HG03354 (cell line): ENCODE measurements around the gene TMEM89.

ENCODE experiments used
- ATAC-seq: cut with Tn5 transposase; IDR thresholded peaks from one replicate; pipeline ENCODE4 v1.9.1; 2021; ENCODE audit warnings: mild to moderate bottlenecking; ENCODE audit not compliant: unreplicated experiment, poor library complexity, severe bottlenecking

Gene TMEM89

DNA sequence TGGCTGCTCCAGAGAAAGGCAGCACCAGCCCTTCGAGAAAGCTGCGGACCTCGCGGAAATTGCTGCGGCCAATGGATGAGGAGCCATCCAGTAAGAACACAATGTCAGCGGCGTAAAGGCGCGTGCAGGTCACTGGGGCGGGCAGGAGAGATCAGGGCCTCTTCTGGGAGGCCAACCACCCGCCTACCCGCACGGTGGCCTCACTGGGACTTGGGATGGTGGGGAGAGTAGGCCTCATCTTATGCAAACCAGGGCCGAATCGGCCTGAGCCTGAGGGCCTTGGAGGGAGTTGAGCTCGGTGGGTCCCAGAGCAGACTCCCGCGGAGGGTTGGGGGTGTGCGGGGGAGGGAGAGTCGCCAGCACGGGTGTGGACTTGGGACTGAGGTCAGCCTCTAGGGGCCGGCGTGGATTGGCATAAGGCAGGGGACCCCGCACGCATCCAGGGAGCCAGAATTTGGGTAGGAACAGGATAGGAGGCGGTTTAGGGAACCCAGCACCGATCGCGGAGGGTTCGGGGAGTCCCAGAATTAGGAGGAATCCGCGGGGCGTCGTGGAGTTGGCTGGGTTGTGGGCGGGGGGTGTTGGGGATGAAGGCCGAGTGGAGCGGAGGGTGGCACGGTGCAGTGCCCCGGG lies 27.0 kb downstream of the TMEM89 start:
- no peak for ATAC-seq

DNA sequence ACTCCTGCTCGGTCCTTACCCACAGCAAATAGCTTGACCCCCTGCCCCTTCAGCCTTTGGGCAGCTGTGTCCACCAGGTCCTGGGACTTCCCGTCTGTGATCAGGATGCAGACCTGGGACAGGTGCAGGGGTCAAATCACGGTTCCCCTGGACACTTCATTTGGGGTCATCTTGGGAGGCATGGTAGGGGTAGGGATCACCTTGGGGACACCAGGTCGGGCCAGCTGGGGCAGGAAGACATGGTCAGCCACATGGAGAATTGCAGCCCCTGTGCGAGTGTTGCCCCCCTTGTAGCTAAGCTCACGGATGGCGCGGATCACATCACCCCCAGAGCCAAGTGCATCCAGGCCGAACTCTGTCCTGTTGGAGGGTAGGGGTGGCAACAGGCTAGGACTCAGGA lies 28.2 kb downstream of the TMEM89 start:
- ATAC-seq: no peak

DNA sequence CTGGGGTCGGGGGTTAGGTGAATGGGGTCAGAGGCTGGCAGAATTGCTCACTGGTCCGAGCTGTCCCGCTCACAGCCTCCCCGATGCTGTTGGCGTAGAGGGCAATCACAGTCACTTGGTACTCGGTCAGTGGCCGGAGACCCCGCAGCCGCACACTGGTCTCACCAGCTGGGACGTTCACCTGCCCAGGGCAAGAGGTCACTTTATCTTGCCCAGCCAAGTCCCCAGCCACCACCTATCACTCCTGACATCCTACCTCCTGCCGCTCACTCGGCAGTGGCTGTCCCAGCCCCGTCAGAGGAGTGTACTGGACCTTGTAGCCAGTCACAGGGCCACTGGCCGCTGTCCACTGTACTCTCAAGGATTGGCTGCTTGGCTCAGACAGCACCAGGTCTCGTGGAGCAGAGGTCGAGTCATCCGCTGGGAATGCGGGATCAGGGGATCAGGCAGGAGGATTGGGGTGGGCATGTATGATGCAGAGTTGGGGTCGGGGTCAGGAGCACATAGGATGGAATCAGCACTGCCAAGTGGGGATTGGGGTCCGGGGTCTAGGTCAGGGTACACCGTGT lies 29.0 kb downstream of the TMEM89 start:
- ATAC-seq: no peak

DNA sequence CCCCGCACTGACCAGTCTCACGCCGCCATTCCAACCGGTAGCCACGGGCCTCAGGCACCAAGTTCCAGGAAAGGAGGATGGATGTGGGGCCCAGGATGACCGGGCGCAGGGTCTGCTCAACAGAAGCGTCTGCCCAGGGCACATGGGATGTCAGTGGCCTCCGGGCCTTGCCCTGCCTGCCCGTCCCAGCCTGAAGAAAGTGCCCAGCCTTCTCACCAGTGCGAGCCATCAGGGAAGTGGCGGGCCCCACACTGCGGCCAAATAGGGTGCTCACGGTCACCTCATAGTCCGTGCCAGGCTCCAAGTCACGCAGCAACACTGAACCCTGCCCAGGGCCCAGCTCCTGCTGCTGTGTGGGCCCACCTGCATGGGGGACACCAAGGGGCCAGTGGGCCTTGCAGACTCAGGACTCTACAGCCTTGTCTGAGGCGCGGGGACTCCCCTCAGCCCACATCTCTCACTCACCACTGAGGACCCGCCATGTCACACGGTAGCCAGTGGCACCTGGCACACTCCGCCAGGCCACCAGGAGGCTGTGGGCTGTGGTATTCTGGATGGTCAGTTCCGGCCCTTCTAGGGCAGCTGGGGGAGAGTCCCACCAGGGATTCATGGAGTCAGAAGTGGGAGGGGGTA lies 29.6 kb downstream of the TMEM89 start:
- no peak for ATAC-seq

DNA sequence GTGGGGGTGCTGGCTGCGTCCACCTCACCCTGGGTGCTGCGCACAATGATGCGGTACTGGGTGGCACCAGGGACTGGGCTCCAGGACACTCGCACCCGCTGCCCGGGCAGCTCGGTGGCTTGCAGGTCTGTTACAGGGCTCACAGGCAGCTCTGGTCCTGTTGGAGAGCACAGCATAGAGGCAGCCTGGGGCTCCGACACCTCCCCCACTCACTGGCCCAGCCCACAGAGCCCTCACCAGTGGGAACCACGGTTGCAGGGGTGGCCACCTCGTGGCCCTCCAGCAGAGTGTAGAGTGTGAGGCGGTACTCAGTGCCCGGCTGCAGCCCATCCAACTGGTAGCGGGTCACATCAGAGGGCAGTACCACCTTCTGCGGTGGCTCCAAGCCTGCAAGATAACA lies 30.1 kb downstream of the TMEM89 start:
- ATAC-seq: no peak

DNA sequence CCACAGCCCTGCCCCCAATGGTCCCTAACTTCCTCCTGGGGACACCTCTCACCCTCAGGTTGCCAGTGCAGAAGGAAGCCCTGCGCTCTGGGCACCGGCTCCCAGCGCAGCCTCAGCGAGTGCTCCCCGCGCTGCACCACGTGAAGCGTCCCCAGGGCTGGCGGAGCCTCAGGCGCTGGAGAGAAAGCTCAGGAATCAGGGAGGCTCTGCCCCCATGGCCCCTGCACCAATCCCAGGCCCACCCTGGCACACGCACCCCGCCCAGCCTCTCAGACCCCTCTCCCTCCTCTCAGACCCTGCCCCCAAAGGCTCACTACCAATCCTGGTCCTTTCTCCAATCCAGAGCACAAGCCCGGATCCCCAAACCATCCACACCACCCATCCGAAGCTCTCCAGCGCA lies 33.3 kb downstream of the TMEM89 start:
- ATAC-seq: no peak

DNA sequence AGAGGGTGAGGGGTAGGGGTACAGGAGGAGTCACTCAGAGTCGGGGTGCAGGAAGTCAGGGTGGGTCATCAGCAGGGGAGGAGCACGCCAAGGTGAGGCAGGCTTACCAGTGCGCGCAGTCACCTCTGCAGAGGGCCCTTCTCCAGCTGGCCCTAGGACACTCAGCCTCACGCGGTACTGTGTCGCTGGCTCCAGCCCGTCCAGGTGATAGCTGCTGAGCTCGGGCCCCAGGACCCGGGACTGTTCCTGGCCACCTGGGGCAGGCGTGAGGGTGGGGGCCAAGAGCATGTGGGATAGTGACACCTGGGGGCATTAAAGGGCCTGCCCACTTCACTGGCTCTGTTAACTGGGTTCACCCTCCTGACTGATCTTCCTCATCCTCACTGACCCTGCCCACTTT lies 33.9 kb downstream of the TMEM89 start:
- ATAC-seq: no peak

DNA sequence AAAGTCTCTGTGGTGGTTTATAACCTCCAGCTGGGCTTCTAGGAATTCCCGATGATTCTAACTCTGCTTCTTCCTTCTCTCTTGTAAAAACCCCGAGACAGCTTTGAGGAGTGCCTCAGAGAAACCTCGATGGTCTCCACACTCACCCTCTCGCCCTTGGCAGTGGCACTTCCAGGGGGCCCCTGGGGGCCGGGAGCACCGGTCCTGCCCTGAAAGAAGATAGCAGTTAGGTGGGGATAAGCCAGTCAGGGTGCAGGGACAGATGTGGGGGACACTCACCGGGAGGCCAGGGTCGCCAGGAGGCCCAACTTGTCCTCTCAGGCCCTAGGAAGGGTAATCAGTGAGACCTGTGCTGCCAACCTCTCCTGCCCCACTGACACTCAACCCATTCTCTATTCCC lies 36.2 kb downstream of the TMEM89 start:
- ATAC-seq: no peak

DNA sequence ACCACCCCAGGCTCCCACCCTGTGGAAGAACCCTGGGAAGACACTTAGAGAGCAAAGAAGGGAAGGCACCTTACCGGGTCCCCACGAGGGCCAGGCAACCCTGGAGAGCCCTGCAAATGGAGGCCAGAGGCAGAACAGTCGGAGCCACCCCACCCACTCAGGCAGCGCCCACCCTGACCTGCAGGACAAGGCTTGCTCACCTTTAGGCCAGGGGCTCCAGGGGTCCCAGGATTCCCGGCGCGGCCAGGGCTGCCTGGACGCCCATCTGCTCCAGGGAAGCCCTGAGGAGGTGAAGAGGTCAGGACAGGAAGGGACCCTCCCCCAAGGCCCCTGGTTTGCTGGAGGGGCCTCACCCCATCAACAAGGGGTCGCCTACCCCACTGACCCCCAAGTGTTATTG lies 36.7 kb downstream of the TMEM89 start:
- no peak for ATAC-seq

DNA sequence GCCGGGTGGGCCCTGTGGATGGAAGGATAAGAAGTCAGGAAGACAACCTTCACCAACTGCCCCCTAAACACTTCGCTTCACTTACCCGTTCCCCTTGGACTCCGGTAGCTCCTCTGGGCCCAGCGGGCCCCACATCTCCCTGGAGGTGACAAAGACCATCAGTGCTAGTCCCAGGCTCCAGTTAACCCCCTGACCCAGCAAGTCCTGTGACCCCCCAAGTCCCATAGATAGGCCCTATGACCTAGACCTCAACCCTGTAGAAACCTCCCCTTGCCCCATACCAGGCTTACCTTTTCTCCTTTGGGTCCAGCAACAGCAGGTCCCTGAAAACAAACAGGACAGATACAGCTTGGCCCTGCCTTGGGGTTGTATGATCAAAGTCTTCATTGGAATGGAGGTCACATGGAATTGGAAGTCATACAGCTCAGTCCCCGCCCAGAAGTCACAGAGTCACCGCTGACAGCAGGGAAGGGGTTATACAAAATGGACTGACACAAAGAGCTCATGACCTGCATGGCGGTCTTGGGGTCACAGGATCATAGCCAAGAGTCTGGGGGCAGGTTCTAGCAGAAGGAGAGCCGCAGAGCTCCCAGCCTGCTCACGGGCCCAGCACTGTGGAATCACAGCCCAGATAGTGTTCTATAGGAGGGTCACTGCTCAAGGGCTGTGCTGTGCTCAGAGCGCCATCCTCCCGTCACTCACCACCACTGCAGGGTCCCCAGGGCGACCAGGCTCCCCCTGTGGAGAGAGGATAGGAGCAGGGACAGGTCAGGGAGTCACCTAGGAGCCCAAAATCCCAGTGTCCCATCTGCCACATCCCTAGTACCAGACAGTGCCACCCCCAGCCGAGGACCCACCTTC lies 39.7 kb downstream of the TMEM89 start:
- ATAC-seq: no peak

DNA sequence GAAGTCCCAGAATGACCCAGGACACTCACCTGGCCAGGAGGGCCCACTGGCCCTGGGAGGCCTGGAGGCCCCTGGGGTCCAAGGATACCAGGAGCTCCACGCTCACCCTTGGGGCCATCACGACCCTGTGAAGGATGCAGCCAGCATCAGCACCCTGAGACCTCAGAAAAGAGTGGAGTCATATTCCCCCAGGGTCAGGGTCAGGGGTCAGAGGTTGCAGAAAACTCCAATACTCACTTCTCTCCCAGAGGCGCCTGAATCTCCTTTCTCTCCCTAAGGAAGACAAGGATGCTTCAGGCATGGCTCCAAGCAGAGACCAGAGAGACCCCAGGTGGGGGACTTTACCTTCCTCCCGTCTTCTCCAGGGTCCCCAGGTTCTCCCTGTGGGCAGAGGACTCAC lies 44.9 kb downstream of the TMEM89 start:
- ATAC-seq: no peak

DNA sequence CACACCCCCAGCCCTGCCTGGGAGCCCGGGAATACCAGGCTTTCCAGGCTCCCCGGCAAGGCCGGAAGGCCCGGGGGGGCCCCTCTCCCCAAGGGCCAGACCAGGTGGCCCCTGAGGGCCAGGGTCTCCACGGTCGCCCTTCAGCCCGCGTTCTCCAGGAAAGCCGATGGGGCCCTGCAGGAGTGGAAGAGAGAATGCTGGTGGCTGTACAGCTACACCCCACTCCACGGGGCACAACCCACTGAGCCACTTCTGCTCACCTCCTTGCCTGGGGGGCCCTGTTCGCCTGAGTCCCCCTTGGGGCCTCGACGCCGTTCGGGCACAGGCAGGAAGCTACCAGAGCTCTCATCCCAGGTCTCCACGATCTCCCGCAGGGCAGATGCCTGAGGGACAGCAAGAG lies 46.2 kb downstream of the TMEM89 start:
- no peak for ATAC-seq

DNA sequence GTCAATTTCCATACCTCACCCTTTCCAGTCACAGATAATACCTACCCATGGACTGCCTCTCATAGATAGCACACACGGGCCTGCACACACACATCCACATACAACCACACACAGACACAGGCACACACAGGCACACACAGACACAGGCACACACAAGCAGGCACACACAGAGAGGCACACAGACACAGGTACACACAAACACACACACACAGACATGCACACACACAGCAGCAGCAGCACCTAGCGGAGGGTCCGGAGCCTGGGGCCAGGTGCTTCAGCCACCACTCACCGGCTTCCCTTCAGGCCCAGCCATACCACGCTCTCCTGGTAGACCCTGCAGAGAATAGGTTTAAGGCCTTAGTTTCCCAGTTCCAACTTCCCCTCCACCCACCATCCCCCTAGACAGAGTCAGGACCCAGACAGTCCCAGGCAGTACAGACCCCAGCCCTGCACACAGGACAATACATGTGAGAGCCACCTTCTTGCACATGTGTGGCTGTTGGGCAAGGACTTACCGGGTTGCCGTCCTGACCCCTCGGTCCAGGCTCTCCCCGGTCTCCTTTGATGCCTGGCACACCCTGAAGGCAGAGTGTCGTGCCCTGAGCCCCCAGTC lies 47.5 kb downstream of the TMEM89 start:
- no peak for ATAC-seq

DNA sequence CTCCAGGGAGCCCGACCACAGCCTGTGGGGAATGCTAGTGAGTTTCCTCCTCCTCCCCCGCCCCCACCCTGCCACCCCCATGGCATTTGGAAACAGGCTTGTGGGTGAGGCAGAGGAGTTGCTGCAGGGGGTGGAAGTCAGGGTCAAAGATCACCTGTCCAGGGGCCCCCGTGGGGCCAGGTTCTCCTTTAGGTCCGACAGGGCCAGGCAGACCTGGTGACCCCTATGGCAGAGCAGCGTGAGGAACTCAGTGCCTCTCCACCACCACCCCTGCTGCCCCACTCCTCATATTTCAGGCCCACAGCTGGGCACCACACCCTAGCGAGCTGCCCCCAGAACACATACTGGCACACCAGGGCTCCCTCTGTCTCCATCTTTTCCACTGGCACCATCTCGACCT lies 49.1 kb downstream of the TMEM89 start:
- ATAC-seq: no peak

DNA sequence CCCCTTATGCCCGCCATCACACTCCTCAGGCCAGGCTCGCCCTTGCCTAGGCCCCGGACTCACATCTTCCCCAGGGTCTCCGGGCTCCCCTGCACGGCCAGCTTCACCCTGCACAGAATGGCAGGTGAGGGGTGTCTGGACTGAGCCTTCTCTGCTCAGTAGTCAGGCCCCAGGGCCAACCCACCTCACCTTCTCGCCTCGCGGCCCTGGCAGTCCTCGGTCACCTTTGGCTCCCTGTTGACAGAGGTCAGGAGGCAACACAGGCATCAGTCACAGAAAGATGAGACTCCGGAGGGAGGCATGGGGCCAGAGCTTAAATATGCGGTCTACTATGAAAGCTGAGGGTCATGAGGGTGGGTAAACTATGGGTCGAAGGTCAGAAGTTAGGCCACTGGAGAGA lies 49.6 kb downstream of the TMEM89 start:
- no peak for ATAC-seq
